ENCODE measurements around the gene ZNRF1. TPM values are rescaled to one million over a fixed set of nuclear protein-coding genes. Genes with fewer than 3 reads are reported as not detected.

The ZNRF1 gene
- total and polyA plus RNA-seq, 2 of the 13 experiments (the other 11 are each of a cell fraction or from before 2014, with no cell fraction given): 43.9 to 58.7 TPM

GRCh38 chr16:75138233-75138632 lies 139.4 kb downstream of the ZNRF1 start:
- WGBS (ENCODE audit: low lambda C conversion rate): 90% methylated on average over 8 of the region's 8 CpGs
- no TSS peak for BruUV-seq (replicated peaks)
- ATAC-seq (no peak), DNase-seq (ENCODE audit: low spot score) (no peak), FAIRE-seq (no peak)
- H4K20me1 ChIP-seq (ENCODE audit: insufficient read depth, low read length): no peaks in the 10 kb centered on the region
- no peaks in the 10 kb centered on the region for H3K79me2 ChIP-seq (ENCODE audit: insufficient read depth, low read length)
- ChIA-PET CTCF (ENCODE audit: low intra/inter-chr PET ratio, low total read pairs) (no interaction called here), POLR2A (no interaction called here)
- in situ Hi-C loops (cut with HindIII; ENCODE audit: extremely low pct_ligation_motif_present, low pct_unique_long_range_greater_than_20kb): no loop called here
- H3K27me3 ChIP-seq (ENCODE audit: control insufficient read depth in 1 of 2, insufficient read depth in 2 of 2, low read length in 2 of 2): no peaks in the 10 kb centered on the region
- no peaks in the 10 kb centered on the region for H3K36me3 ChIP-seq (replicated peaks in 1 of 2; ENCODE audit: control insufficient read depth in 1 of 2, insufficient read depth in 2 of 2, low read length in 2 of 2)
- no peak overlapping the region for H3K27ac ChIP-seq (ENCODE audit: extremely low read length, insufficient read depth, low read length)
- no peaks in the 10 kb centered on the region for H3K4me1 ChIP-seq (ENCODE audit: insufficient read depth, low read length)
- no peaks in the 10 kb centered on the region for H3K9me3 ChIP-seq (ENCODE audit: low read length)
- no peak overlapping the region for H2AFZ ChIP-seq (ENCODE audit: low read length)
- intact Hi-C loops (cut with micrococcal nuclease; ENCODE audit: unreplicated experiment): no loop called here
- no peak overlapping the region for H3K4me3 ChIP-seq (replicated peaks in 1 of 3; ENCODE audit: insufficient read depth in 1 of 3, low read depth in 2 of 3, low read length in 3 of 3)
- no peak overlapping the region for H3K9ac ChIP-seq (ENCODE audit: insufficient read depth, low read depth, low read length)
- no peak overlapping the region for H3K4me2 ChIP-seq (ENCODE audit: low read depth, low read length)
- TF ChIP-seq ZBTB26 (CRISPR knock-in tag; IDR thresholded peaks at IDR 0.05; ENCODE audit: borderline replicate concordance): no peak
- TF ChIP-seq TARDBP (CRISPR knock-in tag; IDR thresholded peaks at IDR 0.05): no peak
- no peak for TF ChIP-seq MAFK (conservative IDR thresholded peaks at IDR 0.05 in 1 of 2, IDR thresholded peaks at IDR 0.05 in 1 of 2; ENCODE audit: low read length in 2 of 2)
- TF ChIP-seq TGIF2 (CRISPR knock-in tag; IDR thresholded peaks at IDR 0.05): no peak
- no peak for TF ChIP-seq ETV5 (CRISPR knock-in tag; IDR thresholded peaks at IDR 0.05; ENCODE audit: borderline replicate concordance)
- no peak for TF ChIP-seq MXD4 (CRISPR knock-in tag; IDR thresholded peaks at IDR 0.05)
- TF ChIP-seq POGZ (CRISPR knock-in tag; IDR thresholded peaks at IDR 0.05): no peak
- no peak for TF ChIP-seq PRDM10 (CRISPR knock-in tag; IDR thresholded peaks at IDR 0.05; ENCODE audit: low read depth)
- no peak for TF ChIP-seq ZBTB4 (CRISPR knock-in tag; IDR thresholded peaks at IDR 0.05; ENCODE audit: borderline replicate concordance)
- no peak for TF ChIP-seq ZNF704 (CRISPR knock-in tag; IDR thresholded peaks at IDR 0.05; ENCODE audit: borderline replicate concordance)
- no peak for TF ChIP-seq TEAD3 (CRISPR knock-in tag; optimal IDR thresholded peaks at IDR 0.05; ENCODE audit: borderline replicate concordance)
- TF ChIP-seq GLI4 (CRISPR knock-in tag; IDR thresholded peaks at IDR 0.05; ENCODE audit: borderline replicate concordance): no peak
- TF ChIP-seq KAT8 (CRISPR knock-in tag; IDR thresholded peaks at IDR 0.05): no peak
- no peak for TF ChIP-seq EP300 (IDR thresholded peaks at IDR 0.05; ENCODE audit: low read depth in 2 of 2, low read length in 2 of 2)
- TF ChIP-seq EP300 (CRISPR knock-in tag; IDR thresholded peaks at IDR 0.05; ENCODE audit: borderline replicate concordance): no peak

Data from HepG2 (cell line).